Hematopoietic multipotent progenitor cell treated with erythropoietin and hydrocortisone succinate and interleukin-3 and kit ligand, for 4 days (in vitro differentiated cells): Measurements from ENCODE around the gene CRYZ.

Experiments used
- DNase-seq: peaks from one replicate; pipeline ENCODE4 v3.0.0-alpha.2; 2015

Gene CRYZ

DNA sequence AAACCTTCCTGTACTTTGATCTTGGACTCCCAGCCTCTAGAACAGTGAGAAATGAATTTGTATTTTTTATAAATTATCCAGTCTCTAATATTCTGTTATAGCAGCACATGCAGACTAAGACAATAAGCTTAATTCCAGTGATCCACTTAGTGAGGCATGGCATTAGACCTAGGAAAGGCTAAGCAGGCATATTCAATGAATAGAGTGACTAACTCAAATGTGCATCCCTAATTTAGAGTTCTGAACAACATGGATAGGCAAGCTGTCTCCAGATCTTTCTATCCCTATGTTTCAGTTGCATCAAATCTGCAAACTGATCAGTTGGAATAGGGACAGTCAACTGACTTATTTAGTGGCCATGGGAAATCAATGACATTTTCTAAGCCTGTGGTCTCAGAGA, 54.9 kb downstream of the CRYZ start:
- DNase-seq: no peak

DNA sequence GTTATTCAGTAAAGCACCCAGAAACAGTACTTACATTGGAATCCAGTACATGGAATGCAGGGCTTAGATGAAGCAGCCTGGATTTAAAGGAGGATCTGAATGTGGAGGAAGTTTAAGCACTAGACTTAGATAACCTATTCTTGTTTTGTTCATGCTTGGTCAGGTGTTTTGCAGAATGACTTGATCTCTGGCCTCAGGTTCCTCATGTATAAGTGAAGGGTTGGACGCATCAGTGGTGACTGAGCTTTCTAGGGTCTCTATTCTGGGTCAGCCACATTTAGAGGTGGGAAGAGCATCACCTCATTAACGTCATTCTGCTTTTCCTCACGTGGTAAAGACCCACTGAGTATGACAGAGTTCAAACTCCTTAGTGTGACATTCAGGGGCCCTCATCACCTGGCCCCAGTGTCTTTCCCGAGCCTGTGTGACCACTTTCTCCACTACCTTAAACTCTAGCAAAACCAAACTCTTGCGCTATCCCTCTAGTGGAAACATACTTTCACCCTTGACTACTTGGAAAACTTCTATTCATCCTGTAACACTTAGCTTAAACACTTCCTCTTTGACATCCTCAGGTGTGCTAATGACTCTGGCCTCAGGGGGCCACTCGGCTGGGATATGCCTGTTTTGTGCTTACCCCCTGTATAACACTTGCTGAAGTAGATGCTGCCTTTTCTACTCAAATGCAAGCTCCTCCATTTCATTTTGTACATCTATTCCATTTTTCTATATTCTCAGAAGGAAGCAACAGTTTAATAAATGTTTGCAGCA, 58.4 kb downstream of the CRYZ start:
- DNase-seq: peak; percentile 8

DNA sequence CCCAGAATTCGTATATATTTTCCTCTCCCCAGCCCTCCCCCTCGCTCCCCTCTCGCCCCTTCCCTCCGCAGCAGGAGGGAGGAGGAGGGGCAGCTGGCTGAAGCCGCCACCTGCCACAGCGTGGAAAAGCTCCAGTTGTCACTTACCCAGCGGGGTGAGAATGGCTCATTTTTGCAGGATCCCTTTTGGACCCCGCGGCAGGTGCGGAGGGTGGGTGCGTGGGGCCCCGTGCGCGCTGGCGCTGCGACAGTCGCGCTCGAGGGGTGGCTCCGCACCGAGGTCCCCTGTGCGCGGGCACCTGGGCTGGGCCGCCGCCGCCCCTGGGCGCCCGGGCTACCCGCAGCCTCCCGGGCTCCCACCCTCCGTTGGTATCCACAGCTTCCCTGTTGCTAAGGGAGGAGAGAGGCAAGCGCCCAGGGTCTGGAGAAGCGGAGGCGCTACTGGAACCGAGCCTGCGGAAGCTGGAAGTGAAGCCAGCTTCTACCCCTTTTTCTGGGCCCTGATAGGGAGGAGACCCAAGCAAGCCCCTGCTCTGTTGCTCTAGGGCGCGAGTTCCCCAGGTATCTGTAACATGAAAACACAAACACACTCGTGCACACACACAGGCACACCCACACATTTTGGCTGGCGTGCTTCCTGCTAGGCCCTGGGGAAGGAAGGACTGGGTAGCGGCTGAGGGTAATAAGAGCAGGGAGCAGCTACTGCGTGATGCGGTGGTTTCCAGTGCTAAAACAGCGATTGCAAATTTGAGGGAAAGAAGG, 59.3 kb downstream of the CRYZ start, which contains the start of gene ERICH3:
Gene ERICH3, minus strand, starts transcription at position 442 of the 761 bp plus-strand sequence. Its CDS starts 273 bp downstream, at position 169.
- peak; percentile 20 for DNase-seq

DNA sequence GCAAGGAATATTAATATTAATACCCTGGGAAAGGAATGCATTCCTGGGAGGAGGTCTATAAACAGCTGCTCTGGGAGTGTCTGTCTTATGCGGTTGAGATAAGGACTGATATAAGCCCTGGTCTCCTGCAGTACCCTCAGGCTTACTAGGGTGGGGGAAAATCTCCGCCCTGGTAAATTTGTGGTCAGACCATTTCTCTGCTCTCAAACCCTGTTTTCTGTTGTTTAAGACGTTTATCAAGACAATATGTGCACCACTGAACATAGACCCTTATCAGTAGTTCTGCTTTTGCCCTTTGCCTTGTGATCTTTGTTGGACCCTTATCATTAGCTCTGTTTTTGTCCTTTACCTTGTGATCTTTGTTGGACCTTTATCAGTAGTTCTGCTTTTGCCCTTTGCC, 62.0 kb downstream of the CRYZ start:
- DNase-seq: peak; percentile 53
